ENCODE measurements around the gene CHID1.

The CHID1 gene

GRCh38 chr11:845872-846495 is 64.6 kb downstream of the CHID1 start:
- DNase-seq, result no peak

- DNase-seq, result peak in 1 of 2 donors; percentile 63
These were observed 65.6 kb downstream of the CHID1 start for GRCh38 chr11:844693-845644.

- peak in 1 of 2 donors; percentile 72 for DNase-seq
These were observed 66.6 kb downstream of the CHID1 start for GRCh38 chr11:843818-844692.

- no peak for DNase-seq
These were observed 67.4 kb downstream of the CHID1 start for GRCh38 chr11:843086-843734.

GRCh38 chr11:842370-843002 is 68.1 kb downstream of the CHID1 start, which contains the start of the genes POLR2L and TSPAN4:
POLR2L (minus strand) TSS chr11:842529; CDS start chr11:842508, 21 bp downstream.
TSPAN4 (plus strand) TSS chr11:842852; CDS start chr11:850305, 7,453 bp downstream.
- DNase-seq, result peak; percentile 84 to 89

- no peak for DNase-seq
These were observed 68.6 kb downstream of the CHID1 start for GRCh38 chr11:841981-842369.

GRCh38 chr11:839875-840617 is 70.6 kb downstream of the CHID1 start:
- DNase-seq, result no peak

GRCh38 chr11:839280-839623 is 71.4 kb downstream of the CHID1 start:
- DNase-seq, result no peak

- no peak for DNase-seq
These were observed 72.0 kb downstream of the CHID1 start for GRCh38 chr11:838441-839279.

GRCh38 chr11:837990-838307 is 72.7 kb downstream of the CHID1 start:
- DNase-seq, result no peak

GRCh38 chr11:837189-837989 is 73.2 kb downstream of the CHID1 start:
- DNase-seq, result no peak

GRCh38 chr11:836700-837099 is 73.9 kb downstream of the CHID1 start:
- DNase-seq, result no peak

- no peak for DNase-seq
These were observed 74.3 kb downstream of the CHID1 start for GRCh38 chr11:836274-836673.

GRCh38 chr11:834371-835316 is 76.0 kb downstream of the CHID1 start:
- peak in 1 of 2 donors; percentile 55 for DNase-seq

GRCh38 chr11:833849-834311 is 76.7 kb downstream of the CHID1 start:
- DNase-seq, result no peak

GRCh38 chr11:833114-833791 is 77.4 kb downstream of the CHID1 start:
- DNase-seq, result peak; percentile 36 to 40

GRCh38 chr11:832529-833113 is 78.0 kb downstream of the CHID1 start, which contains the start of gene CD151:
CD151 (plus strand) TSS chr11:832952; CDS start chr11:836070, 3,118 bp downstream.
- peak; percentile 40 to 46 for DNase-seq
